ENCODE results near the gene ADRA2A. TPM values are rescaled to one million over a fixed set of nuclear protein-coding genes. Genes with fewer than 3 reads are reported as not detected.

ADRA2A gene
- total RNA-seq, 1 donor = 0.21 TPM

DNA sequence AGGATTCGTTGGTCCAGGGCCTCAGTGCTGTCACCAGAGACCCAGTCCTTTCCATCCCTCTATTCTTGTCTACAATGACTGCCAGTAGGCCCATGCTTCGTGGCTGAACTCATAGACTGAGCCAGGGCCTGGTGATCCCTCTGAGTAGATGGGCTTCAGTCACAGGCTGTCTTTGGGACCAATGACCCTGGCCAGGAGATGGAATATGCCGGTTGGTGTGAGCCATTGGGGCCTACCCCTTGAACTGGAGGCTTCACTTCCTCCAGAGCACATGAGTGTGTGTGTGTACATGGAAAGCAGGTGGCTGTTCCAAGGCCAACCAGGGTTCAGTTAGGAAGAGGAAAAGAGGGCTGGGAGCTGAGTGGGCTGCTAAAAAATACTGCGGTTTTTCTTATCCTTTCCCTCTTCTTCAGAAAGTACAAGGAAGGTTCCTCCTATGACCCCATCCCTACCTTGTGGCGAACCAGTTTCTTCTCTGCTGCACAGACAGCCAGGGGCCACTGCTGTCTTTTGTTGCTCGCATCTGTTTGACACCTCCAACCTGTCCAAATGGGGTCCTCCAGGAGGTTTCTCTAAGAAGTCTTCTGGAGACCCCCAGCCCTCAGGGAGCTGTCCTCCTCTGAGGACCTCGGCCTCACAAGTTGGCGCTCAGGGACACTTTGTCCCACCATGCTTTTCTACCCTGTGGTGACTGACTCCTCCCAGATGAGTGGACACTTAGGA, 36.6 kb downstream of the ADRA2A start:
- H3K9me3 ChIP-seq (ENCODE audit: low read depth, low read length) = no peaks in the 10 kb centered on the region
- no peak overlapping the region for H3K4me3 ChIP-seq (ENCODE audit: low read length)
- no peaks in the 10 kb centered on the region for H3K27me3 ChIP-seq (ENCODE audit: insufficient read depth, low read length)
- H3K4me1 ChIP-seq (ENCODE audit: insufficient read depth, low read length) = no peaks in the 10 kb centered on the region

DNA sequence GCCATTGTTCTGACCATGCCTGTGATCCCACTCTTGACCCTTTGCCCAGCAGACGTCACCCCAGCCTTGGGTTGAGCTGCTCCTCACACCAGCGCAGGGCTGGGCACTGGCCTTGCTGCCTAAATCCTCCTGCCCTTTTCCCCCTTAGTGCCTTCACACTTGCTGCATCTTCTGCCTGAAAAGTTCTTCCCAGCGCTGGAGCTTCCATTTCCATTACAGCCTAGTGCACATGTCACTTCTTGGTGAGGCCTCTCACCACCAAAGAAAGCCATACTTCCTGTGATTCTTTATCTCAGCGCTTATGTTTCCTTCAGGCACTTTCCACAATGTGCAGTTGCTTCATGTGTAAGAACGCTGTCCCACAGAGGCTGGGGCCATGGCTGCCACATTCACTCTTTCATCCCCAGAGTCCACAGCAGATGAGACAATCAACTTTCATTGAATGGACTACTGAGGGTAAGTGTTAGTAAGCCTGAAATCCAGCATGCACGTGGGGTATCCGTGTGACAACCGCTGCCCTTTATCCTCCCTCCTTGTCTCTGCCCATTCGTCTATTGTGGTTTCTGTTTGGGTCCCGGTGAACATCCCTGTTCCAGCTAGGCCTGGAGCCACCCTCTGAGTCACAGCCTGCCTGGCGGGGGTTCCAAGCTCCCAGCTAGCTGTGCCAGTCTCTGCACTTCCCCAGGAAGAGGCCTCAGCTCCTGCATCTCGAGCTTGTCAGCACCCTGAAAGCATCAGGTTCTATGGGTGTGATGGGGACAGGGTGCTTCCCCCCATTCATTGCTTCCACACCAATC, 37.3 kb downstream of the ADRA2A start:
- no peak overlapping the region for H3K4me3 ChIP-seq (ENCODE audit: low read length)
- no peaks in the 10 kb centered on the region for H3K27me3 ChIP-seq (ENCODE audit: insufficient read depth, low read length)
- H3K4me1 ChIP-seq (ENCODE audit: insufficient read depth, low read length) = no peaks in the 10 kb centered on the region
- no peaks in the 10 kb centered on the region for H3K9me3 ChIP-seq (ENCODE audit: low read depth, low read length)

DNA sequence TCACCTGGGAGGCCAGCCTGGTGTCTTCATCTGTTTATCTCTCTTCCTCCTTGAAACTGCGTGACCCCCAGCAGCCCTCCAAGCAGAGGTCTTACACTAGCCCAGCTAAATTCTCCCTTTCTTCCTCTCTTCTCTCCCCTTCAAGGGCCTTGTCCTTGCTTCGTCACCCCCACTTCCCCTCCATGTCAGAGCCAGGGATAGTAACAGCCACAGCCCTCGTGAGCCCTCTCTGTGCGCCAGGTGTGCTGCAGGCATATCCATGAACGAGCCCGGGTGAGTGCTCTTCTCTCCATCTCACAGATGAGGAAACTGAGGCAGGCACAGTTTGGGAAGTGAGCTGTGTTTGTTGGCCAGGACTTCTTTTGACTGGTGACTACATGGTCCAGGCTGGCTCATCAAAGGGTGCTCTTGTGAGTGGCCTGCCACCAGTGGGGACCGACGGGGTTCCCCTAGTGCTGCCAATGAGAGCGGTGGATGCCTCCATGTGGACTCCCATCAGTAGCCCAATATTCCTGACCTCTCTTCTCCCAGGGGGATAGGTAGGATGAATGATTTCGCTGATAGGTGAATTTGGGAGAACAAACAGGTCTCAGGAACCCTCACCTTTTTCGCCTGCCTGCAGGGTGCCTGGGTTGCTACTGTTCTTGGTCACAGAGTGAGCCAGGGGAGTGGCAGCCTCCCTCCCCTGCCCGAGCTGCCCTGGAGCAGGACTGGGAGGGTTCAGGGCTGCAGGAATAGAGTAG, 38.1 kb downstream of the ADRA2A start:
- Histone ChIP-seq H3K9me3 (ENCODE audit: low read depth, low read length) (no peaks in the 10 kb centered on the region), H3K27me3 (ENCODE audit: insufficient read depth, low read length) (no peaks in the 10 kb centered on the region), H3K4me1 (ENCODE audit: insufficient read depth, low read length) (no peaks in the 10 kb centered on the region), H3K4me3 (ENCODE audit: low read length) (no peak overlapping the region)

- H3K9me3 ChIP-seq (ENCODE audit: low read depth, low read length) = no peaks in the 10 kb centered on the region
- no peaks in the 10 kb centered on the region for H3K4me1 ChIP-seq (ENCODE audit: insufficient read depth, low read length)
- H3K27me3 ChIP-seq (ENCODE audit: insufficient read depth, low read length) = no peaks in the 10 kb centered on the region
- H3K4me3 ChIP-seq (ENCODE audit: low read length) = no peak overlapping the region
Observed at GRCh38 chr10:111116211-111116610, 39.4 kb downstream of the ADRA2A start.

DNA sequence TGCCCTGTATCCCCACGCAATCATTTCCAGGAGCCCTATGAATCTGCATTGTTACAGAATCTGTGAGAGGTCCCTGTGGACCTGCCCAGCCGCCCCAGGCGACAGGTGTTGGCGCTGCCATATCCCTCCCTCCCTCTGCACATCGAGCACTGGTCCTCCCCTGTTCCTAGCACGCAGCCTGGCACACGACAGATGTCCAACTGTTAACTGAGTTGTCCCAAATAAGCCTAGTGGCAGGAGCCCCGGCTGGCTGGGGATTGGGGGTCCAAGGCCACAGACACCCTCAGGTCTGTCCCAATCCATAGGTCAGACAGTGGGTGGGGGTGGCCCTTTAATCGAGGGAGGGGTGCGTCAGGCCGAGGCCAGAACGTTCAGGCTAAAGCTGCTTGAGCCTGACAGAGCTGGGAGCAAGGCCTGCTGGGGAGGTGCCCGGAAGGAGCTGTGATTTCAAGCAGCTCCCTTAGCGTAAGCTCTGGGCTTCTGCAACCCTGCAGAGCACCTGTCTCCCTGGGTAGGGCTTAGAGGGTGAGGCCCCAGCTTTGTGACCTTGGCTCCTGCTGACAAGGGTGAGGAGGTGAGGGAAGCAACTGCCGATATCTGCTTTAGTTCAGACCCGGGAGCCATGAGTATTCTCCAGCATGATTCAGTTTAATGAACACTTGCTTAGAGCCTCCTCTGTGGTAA, 40.1 kb downstream of the ADRA2A start:
- no peaks in the 10 kb centered on the region for H3K27me3 ChIP-seq (ENCODE audit: insufficient read depth, low read length)
- H3K4me1 ChIP-seq (ENCODE audit: insufficient read depth, low read length) = no peaks in the 10 kb centered on the region
- no peak overlapping the region for H3K4me3 ChIP-seq (ENCODE audit: low read length)
- no peaks in the 10 kb centered on the region for H3K9me3 ChIP-seq (ENCODE audit: low read depth, low read length)

DNA sequence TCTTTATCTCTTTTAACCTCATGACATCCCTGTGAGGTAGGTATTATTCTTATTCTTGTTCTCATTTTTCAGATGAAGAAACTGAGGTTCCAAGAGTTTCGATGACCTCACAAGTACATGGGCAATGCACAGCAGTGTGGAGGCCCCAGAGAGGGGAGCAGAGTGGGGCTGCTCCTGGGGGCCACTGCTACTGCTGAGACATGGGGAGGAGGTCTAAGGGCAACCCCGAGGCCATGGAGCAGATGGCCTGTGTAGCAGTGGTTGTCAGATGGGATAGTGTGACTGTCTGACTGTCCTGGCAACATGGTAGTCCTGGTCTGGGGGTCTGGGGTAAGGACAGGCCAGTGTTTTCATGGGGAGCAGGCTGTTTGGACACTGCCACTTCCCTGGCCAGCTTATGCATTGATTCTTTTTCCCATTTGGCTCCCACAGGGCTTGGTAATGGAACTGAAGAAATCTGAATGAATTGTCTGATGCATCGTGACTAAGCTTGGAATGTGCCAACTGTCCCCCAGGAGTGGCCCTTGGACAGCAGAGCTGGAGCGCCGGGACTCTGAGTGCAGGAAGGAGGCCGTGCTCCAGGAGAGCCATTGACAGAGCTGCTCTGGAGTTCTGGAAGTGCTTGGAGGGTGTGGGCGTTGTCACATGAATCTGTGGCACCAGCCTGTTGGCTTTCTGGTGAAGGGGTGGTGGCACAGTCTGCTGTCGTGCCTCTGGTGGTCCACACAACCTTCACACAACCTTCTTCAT, 40.9 kb downstream of the ADRA2A start:
- Histone ChIP-seq H3K9me3 (ENCODE audit: low read depth, low read length) (no peaks in the 10 kb centered on the region), H3K4me1 (ENCODE audit: insufficient read depth, low read length) (no peaks in the 10 kb centered on the region), H3K27me3 (ENCODE audit: insufficient read depth, low read length) (no peaks in the 10 kb centered on the region), H3K4me3 (ENCODE audit: low read length) (no peak overlapping the region)

DNA sequence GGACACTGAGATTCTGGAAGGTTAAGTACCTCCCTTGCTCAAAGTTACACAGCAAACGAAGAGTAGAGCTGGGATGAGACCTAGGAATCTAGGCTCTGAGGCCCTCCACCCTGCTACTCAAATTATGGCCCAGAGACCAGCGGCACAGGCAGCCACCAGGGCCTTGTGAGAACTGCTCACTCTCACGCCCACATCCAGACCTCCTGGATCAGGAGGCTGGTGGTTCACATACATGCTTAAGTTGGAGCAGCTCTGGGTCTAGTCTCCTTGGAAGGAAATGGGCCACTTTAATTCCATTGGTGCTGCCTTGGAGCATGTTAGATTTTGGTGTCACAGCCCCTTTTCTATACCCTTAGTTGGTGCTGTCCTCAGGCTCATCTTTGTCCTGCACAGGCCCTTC, 41.9 kb downstream of the ADRA2A start:
- H3K4me3 ChIP-seq (ENCODE audit: low read length) = no peak overlapping the region
- no peaks in the 10 kb centered on the region for H3K27me3 ChIP-seq (ENCODE audit: insufficient read depth, low read length)
- no peaks in the 10 kb centered on the region for H3K9me3 ChIP-seq (ENCODE audit: low read depth, low read length)
- no peaks in the 10 kb centered on the region for H3K4me1 ChIP-seq (ENCODE audit: insufficient read depth, low read length)

GRCh38 chr10:111119637-111120036, 42.8 kb downstream of the ADRA2A start:
- Histone ChIP-seq H3K4me3 (ENCODE audit: low read length) (no peak overlapping the region), H3K9me3 (ENCODE audit: low read depth, low read length) (no peaks in the 10 kb centered on the region), H3K27me3 (ENCODE audit: insufficient read depth, low read length) (no peaks in the 10 kb centered on the region), H3K4me1 (ENCODE audit: insufficient read depth, low read length) (no peaks in the 10 kb centered on the region)

- H3K27me3 ChIP-seq (ENCODE audit: insufficient read depth, low read length) = no peaks in the 10 kb centered on the region
Observed at GRCh38 chr10:111122127-111122526, 45.3 kb downstream of the ADRA2A start.

DNA sequence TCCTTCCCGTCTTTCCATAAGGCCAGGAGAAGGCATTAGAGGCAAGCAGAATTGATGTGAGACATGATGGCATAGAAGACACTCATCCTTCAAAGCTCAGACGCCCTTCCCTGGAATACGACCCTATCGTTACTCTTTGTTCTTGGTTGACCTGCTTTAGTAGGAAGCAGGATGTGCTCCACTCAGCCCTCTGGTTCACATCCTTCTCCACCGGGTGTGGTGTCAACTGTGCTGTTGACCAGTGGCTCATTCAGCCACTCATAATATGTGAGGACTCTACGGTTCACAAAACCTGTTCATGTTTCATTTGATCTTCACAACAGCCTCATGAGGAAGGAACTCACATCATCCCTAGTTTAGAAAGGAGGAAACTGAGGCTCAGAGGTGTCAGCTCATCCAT, 47.1 kb downstream of the ADRA2A start:
- Histone ChIP-seq H3K4me3 (ENCODE audit: low read length) (no peak overlapping the region), H3K9me3 (ENCODE audit: low read depth, low read length) (no peaks in the 10 kb centered on the region), H3K4me1 (ENCODE audit: insufficient read depth, low read length) (no peaks in the 10 kb centered on the region), H3K27me3 (ENCODE audit: insufficient read depth, low read length) (no peaks in the 10 kb centered on the region)

More at GRCh38 chr10:111122127-111122526, 45.3 kb downstream of the ADRA2A start:
- Histone ChIP-seq H3K4me1 (ENCODE audit: insufficient read depth, low read length) (no peaks in the 10 kb centered on the region), H3K9me3 (ENCODE audit: low read depth, low read length) (no peaks in the 10 kb centered on the region), H3K4me3 (ENCODE audit: low read length) (no peak overlapping the region)

GRCh38 chr10:111125102-111125501, 48.3 kb downstream of the ADRA2A start:
- no peak overlapping the region for H3K4me3 ChIP-seq (ENCODE audit: low read length)
- no peaks in the 10 kb centered on the region for H3K4me1 ChIP-seq (ENCODE audit: insufficient read depth, low read length)
- no peaks in the 10 kb centered on the region for H3K9me3 ChIP-seq (ENCODE audit: low read depth, low read length)
- no peaks in the 10 kb centered on the region for H3K27me3 ChIP-seq (ENCODE audit: insufficient read depth, low read length)

GRCh38 chr10:111126077-111126476, 49.2 kb downstream of the ADRA2A start:
- H3K9me3 ChIP-seq (ENCODE audit: low read depth, low read length) = no peaks in the 10 kb centered on the region
- H3K4me3 ChIP-seq (ENCODE audit: low read length) = no peak overlapping the region
- H3K27me3 ChIP-seq (ENCODE audit: insufficient read depth, low read length) = no peaks in the 10 kb centered on the region
- H3K4me1 ChIP-seq (ENCODE audit: insufficient read depth, low read length) = no peaks in the 10 kb centered on the region

GRCh38 chr10:111127081-111127848, 50.4 kb downstream of the ADRA2A start:
- no peaks in the 10 kb centered on the region for H3K4me1 ChIP-seq (ENCODE audit: insufficient read depth, low read length)
- H3K9me3 ChIP-seq (ENCODE audit: low read depth, low read length) = no peaks in the 10 kb centered on the region
- no peaks in the 10 kb centered on the region for H3K27me3 ChIP-seq (ENCODE audit: insufficient read depth, low read length)
- H3K4me3 ChIP-seq (ENCODE audit: low read length) = no peak overlapping the region
